Adipose tissue (tissue), 3 donors: ENCODE measurements around the gene NFATC2. TPM values are rescaled to one million over a fixed set of nuclear protein-coding genes. Genes with fewer than 3 reads are reported as not detected.

ENCODE experiments used
- H3K27ac ChIP-seq: one replicate; pipeline ENCODE4 v1.5.1; 2013; ENCODE audit warnings: low read depth, low read length
- WGBS, 3 donors: extraction: QIAGEN DNeasy Blood & Tissue Kit; methylation state at CpG; one replicate each; pipeline ENCODE4 v1.1.7; 2013; 5-methylcytosine and 5-hydroxymethylcytosine counted together
- polyA plus RNA-seq, 3 donors: library from polyadenylated mRNA; stranded (reverse); fragments of 200-250 nt; gene quantifications; one replicate each; pipeline ENCODE4 v1.2.3, GENCODE V29; 2013
- donor health status: healthy with polysubstance abuse.
- donor health status: Bipolar disorder and iron deficiency.
- donor health status: healthy.

Gene NFATC2
- polyA plus RNA-seq, 3 donors, result 1.0 to 6.8 (median 2.2) TPM

DNA sequence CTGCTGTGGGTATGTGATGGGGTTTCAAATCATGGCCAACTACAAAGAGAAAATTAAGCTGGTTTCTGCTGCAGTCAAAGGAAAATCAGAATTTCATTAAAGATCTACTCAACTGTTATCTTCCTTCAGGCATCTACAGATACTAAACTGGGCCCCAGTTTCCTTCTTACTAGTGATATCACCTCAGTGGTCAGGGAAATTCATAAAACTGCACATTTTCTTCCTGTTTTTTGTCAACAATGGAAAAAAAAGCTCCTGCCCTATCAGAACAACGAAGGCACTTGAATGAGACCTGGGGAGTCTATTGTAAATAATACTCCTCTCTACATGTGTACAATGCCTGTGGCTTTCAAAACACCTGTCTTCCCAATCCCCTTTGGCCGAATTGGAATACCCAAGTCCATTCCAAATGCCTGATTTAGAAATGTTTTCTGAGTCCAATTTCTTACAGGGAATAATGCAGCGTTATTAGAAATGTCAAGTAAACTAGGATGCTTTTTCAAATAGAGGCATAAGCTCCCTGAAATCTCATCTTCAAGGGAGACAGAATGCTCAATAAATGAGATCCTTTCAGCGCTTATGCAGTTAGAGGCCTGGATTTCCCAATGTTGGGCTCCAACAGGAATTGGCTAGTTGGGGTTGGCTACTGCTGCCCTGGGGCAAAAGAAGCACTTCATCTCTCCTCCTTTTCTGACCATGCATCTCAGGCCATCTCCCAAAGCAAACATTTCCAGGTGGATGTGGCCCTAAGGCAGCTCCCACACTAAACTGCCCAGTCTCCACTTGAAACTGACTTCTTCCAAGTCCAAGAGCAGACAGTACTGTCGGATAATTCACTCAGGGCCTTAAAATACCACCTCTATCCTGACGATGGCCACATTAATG lies 143.3 kb downstream of the NFATC2 start:
- 85 to 88% (median 85%) methylated on average over 6 of the region's 6 CpGs for WGBS, 3 donors
- H3K27ac ChIP-seq, result no peak overlapping the region

DNA sequence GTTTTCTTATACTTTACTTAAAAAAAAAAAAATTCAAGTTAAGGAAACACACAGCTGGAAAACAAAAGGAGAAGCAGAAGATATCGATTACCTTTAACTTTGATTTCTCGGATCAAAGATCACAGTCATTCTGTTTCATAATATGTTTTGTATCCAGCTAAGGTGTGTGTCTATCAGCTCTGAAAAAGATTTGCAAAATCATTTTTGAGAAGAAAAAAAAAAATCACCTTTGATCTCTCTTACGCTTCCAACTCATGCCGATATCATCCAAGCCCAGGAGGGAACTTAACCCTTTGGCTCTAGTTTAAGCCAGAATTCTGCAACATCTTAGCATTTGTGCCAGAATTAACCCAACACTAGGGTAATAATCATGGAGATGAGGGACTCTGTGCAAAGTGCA lies 144.0 kb downstream of the NFATC2 start:
- H3K27ac ChIP-seq, result no peak overlapping the region
- WGBS, 3 donors, result 54 to 88% (median 87%) methylated on average over 4 of the region's 4 CpGs

DNA sequence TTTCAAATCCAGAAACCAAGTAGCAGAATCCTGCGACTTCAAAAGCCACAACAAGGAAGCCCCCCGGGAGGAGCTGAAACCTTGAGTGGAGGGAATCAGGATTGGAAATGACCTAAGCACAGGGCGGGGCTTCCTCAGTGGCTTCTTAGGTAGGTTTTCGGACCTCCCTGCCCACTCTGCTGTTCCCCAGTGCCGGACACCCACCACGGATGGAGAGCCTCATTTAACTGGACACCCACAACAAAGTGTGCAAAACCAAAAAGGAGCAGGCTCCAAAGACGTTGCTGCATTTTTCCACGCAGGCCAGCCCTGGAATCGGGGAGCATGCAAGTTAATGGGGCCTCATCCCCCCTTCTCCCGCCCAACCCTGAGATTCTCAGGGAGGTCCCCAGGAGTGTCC lies 144.4 kb downstream of the NFATC2 start:
- H3K27ac ChIP-seq, result no peak overlapping the region
- WGBS, 3 donors, result 90 to 94% (median 94%) methylated on average over 10 of the region's 10 CpGs

DNA sequence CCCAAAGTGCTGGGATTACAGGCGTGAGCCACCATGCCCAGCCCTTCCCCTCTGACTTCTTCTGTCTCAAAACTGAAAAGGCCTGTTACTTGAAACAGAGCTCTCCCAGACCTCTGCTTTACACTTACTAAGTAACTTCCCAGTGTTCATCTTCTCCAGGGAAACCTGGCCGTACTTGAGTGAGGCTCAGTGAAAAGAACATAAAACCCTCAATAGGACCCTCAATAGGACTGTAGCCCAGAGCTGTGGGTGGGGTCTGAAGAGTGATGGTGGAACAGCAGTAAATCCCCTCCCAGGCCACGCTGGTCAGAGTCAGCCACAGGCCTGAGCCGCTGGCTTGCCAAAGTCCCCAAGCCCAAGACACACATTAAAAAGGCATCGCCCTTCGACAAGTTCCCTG lies 145.4 kb downstream of the NFATC2 start:
- 90 to 94% (median 93%) methylated on average over 6 of the region's 6 CpGs for WGBS, 3 donors
- no peak overlapping the region for H3K27ac ChIP-seq

DNA sequence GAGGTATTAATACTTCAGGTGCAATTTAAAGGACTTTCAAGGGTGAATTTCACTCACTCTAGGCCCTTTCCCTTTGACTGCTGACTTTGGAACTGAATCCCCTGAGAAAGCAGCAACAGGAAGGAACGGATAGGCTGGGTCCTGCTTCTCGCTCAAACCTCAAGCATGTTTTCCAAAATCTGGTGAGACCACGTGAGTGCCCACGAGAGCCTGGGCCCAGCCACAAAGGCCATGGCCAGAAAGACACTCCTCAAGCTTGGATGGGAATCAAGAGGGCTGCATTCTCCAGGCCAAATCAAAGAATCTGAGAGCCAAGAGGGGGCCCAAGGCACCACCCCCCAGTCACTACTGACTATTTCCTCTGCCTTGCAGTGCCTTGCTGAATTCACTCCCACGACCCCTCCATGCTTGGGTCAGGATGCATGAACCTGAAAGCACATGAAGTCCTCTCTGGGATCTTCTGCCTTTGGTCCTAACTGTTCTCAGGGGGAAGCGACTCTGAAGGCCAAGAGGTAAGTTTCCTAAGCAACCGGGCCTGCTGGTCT lies 146.1 kb downstream of the NFATC2 start:
- 70 to 91% (median 71%) methylated on average over 7 of the region's 7 CpGs for WGBS, 3 donors
- H3K27ac ChIP-seq, result no peak overlapping the region

DNA sequence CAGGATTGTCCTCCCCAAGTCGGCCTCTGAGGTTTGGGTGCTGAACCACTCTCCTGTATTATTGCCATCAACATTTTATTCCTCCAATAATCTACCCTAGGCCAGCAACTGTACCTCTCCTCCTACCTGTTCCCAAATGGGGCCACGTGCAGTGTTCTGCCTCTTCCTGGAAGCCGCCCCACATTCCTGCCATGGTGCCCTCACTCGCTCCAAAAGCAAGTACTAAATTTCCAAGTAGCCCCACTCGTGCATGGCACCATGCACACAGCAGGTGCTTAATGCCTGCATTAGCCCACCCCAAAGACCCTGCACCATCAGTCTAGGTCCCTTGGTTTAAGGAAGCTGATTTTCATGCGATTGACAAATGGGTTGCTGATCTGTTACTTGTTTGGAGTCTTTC lies 147.8 kb downstream of the NFATC2 start:
- no peak overlapping the region for H3K27ac ChIP-seq
- WGBS, 3 donors, result 91 to 96% (median 92%) methylated on average over 6 of the region's 6 CpGs

DNA sequence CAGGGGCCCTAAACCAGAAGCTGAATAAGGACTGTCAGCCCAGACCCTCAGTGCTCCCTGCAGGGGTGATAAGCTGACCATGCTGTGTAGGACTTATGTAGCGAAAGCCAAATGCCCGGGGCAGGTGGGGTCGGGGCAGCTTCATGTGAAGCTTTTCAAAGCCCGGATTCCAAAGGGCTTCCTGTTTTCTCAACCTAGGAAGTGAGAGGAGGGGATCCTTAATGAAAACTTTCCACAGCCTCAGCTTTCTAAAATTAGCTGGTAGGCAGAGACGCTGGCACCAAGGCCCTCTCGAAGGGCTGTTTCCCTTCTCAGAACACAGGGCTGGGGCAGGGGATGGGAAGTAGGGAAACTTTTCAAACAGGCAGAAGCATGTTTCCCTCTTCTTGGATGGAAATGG lies 148.9 kb downstream of the NFATC2 start:
- WGBS, 3 donors, result 40 to 46% (median 40%) methylated on average over 6 of the region's 6 CpGs
- H3K27ac ChIP-seq, result no peak overlapping the region

DNA sequence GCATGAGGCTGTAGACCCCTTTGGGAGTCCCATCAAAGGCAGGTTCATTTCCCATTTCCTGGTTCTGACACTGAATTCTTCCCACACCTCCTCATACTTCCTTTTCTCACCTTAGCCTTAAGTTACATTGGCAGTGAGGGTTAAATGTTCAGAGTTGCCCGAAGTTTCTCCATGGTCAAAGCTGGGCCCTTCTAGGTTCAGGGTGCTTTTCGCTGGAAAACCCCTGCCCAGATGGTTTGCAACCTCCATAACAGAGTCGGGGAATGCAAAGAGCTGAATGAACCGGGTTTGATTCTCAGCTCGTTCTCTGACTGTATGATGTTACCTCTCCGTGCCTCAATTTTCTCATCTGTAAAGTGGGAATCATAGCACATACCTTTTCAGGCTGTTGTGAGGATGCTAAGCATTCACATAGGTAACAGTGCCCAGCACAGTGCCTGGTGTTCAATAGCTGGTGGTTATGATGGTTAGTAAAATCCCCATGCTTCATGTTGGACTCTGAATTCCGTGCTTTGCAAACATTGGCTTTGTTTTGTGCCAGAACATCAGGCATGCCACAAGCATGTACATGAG lies 149.8 kb downstream of the NFATC2 start:
- H3K27ac ChIP-seq, result no peak overlapping the region
- 85 to 92% (median 89%) methylated on average over 7 of the region's 7 CpGs for WGBS, 3 donors

DNA sequence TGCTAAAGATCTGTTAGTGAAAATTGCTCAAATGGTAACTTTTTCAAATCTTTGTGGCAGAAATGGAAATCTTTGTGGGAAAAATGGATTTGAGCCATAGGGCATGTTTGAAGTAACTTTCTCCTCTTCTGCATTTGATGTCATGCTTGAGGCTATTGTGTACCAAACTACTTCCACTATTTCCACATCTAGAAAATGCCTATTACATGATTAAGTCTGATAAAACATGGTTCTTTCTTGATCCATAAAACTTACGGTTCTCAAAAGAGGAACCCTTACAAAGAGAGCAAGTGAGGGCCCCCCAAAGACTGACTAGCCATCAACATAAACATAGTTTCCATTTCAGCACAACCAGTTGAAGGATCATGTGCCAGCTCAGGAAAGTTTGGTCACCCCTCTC lies 150.6 kb downstream of the NFATC2 start:
- 49 to 96% (median 62%) methylated on average over 1 of the region's 1 CpG for WGBS, 3 donors
- H3K27ac ChIP-seq, result no peak overlapping the region

DNA sequence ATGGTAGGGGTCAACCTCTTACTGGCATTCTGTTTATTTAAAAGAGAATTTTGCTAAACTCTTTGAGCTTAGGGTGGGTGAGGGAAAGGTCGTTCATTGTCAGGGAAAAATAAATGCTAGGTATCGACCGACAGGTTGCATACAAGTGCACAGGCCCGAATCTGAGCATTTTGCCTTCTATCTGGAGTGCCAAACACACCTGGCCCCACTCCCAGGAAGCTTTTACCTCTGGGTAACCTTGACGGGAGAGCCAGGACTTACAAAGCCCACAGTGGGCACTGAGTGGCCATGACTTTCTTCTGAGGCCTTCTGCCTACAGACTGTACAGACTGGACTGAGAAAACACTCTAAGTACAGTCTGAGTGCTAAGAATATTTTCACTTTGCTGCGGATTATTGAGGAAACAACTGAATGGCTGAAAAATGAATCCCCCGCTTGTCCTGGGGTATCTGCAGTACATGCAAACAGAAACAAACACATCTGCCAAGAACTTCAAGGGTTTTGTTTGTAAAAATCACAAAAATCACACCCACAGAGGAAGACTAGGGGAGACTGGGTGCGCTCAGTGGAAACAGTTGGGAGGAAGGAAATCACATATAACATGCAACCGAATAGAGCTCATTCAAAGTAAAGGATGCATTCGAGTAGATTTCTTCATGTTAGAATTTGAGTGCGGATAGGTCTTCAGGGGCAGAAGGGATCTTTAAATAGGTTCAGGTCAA lies 152.8 kb downstream of the NFATC2 start:
- H3K27ac ChIP-seq, result no peak overlapping the region
- WGBS, 3 donors, result 24 to 71% (median 68%) methylated on average over 11 of the region's 11 CpGs

DNA sequence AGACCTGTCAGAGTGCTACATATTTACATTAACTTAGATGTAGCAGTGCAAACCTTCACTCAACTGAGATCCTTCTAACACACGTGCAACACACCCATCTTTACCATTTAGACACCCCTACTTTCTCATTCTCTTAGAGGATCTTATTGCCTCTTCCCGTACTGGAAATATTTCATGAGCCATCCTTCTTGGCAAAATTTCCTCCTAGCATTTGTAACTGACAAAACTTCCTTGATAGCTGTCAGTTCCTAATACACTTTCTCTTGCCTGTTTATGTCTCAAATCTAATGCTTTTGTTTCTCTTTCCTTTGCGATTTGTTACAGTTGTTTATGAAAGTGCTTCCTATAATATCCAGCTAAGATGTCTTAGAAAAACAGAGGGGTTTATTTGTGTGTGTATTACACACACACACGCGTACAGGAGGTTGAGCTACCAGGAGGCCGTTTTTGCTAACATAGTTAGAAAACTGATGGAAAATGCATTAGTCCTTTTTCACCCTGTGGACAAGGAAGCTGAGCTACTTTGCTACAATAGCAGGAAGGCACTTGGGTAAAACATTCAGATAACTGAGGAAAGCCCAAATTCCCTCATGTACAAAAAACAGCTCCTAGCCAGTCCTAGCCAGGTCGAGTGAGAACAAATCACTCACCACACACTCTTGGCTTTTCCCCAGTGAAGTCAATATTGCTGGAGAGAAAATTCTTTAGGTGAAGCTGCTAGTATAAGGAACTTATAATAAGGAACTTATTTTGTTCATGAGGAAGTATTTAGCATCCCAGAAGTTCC lies 153.6 kb downstream of the NFATC2 start:
- H3K27ac ChIP-seq, result no peak overlapping the region
- WGBS, 3 donors, result 32 to 64% (median 55%) methylated on average over 7 of the region's 7 CpGs

DNA sequence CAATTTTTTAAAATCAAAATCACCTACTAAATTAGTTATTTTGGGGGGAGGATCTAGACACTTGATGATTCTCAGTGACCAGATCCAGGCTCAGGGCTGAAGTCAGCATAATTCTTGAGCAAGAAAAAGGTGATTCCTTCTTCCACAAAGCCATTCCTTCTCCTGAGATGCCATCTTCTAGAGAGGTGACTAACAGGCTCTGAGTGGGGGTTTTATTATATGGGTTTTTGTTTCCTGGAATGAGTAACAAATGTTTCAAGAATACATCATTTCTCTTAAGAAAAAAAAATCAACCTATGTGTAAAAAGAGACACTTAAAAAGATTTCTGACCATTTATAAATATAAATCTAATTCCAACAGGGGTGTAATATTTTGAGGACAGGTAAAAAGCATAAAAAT lies 154.3 kb downstream of the NFATC2 start:
- H3K27ac ChIP-seq, result no peak overlapping the region

DNA sequence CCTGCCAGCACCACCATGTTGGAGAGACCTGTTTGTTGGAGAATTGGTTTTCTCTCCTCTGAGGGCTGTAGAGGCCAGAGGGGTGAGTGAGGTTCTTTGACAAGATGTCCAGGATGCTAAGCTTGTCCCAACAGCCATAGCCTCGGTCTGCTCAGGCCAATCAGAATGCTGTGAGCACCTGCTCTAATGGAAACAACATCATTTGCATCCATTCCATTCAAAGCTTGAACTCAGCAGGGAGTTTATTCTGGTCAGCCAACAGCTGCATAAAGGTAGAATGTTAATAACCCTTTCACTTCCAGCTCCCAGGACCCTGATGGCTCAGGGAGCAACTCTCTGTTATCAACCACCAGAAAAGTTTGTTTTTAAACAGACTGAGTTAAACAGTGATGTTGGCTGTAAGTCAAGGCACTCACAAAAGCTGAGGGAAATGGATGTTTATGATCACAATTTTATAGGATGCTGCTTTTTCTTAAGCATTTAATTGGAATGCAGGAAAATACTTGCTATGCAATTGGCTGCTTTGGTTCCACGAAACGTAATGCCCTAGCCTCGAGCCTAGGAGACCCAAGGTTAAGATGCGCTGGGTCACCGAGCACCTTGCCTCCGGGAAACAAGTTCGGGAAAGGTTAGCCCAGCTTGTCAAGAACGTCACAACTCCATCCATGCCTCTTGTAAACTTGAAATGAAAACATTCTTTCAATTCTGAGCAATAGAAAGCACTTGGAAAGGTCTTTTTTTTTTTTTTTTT lies 155.2 kb downstream of the NFATC2 start:
- no peak overlapping the region for H3K27ac ChIP-seq
- WGBS, 3 donors, result 60 to 90% (median 90%) methylated on average over 9 of the region's 9 CpGs

DNA sequence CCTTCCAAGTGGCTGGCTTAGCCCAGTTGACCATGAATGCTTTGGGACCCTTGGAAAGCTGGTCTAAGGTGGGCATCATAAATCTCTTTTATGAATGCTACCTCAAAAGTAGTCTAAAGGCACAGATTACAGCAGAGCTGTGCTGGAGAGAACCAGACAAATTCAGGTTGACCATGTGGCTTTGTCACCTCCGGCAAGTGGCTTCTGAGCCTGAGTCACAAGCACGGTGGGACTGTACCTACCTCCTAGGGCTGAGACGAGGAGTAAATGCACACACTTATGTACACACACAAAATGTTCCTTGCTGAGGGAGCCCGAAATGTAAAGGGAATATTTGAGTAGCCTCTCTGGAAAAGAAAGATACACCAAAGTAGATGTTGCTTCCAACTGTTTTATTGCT lies 155.9 kb downstream of the NFATC2 start:
- WGBS, 3 donors, result 84 to 90% (median 87%) methylated on average over 4 of the region's 4 CpGs
- H3K27ac ChIP-seq, result no peak overlapping the region

DNA sequence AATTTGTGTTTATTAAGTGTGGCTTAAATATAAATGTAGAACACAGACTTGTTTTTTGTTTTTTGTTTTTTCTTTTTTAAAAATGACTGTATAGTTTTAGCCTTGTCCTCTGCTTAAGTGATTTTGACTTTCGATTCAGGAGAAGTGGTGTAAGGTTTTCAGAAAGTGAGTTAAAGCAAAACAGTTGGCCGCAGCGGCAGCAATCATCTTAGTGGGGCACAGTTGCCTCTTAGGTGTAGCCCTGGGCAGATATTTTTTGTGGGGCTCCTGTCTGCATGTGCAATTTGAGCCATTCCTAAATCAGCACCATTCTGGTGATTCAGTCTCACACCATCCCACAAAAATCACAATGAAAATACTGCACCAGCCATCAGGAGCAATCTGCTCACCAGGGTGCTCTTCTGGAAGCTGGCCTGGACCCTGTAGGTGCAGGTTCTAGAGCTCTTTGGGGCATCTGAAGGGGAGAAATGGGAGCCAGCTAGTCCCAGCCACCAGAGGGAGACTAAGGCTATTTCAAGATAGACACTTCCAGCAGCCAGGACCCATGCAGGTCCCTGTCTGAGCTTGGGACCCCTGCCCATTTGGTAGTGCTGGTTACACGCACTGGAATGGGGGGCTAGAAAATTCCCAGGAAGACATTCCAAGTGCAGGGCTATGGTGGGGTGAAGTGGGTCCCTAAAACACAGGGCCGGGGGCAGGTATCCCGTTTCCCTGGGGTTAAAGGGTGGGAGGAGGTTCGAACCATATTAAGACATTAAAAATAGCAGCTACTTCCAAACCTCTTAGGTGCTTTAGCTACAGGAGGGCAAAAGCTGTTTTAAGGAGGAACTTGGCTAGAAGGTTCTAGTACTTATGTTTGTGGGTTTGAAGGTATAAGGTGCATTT lies 156.6 kb downstream of the NFATC2 start:
- whole genome bisulfite sequencing, 3 donors, result 88 to 91% (median 90%) methylated on average over 7 of the region's 7 CpGs
- no peak overlapping the region for H3K27ac ChIP-seq

DNA sequence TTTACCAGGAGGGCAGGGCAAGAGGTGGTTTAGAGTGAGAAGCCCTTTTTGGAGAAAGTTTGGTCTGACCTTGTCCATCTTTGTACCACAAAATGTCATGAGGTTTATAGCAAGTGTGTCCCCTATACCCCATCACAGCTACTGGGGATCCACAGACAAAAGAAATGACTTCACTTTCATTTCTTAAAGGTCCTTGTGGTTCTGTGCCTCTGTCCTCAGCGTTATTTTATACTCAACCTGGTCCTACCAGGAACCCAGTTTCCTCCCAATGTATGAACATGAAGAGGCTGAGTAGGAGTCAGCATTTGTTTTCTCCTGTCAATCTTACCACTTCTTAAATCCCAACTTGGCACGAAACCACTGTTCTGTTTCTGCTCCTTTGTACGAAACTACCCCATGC lies 157.6 kb downstream of the NFATC2 start:
- WGBS, 3 donors, result 86 to 93% (median 89%) methylated on average over 3 of the region's 3 CpGs
- H3K27ac ChIP-seq, result no peak overlapping the region
